NCI-H2196 (cell line): ENCODE measurements around the gene RBM22.

Experiments used
- DNase-seq: peaks from one replicate; lab custom pipeline; 2025; ENCODE audit not compliant: unreplicated experiment; lab: John Stamatoyannopoulos, UW

RBM22 gene

GRCh38 chr5:150653145-150653761 is 47.6 kb downstream of the RBM22 start:
- no peak for DNase-seq

GRCh38 chr5:150651924-150652671 is 48.8 kb downstream of the RBM22 start:
- no peak for DNase-seq

DNA sequence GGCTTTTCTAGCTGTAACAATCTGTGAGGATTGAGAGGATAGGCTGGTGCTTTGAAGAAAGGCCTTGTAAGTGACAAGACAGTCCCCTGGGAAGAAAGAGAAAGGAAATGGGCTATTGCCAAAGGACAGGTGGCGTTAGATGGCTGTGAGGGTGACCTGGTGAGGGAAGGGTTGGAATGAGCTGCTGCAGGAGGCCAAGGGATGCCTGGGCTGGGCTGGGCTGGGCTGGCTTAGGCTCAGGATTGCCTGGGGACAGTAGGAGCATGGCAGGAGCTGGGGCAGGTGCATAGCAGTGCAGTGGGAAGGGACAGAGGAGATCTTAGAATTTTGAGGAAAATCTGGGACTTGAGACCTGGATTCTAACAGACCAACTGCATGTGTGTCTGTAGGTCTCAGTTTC is 49.5 kb downstream of the RBM22 start:
- no peak for DNase-seq

DNA sequence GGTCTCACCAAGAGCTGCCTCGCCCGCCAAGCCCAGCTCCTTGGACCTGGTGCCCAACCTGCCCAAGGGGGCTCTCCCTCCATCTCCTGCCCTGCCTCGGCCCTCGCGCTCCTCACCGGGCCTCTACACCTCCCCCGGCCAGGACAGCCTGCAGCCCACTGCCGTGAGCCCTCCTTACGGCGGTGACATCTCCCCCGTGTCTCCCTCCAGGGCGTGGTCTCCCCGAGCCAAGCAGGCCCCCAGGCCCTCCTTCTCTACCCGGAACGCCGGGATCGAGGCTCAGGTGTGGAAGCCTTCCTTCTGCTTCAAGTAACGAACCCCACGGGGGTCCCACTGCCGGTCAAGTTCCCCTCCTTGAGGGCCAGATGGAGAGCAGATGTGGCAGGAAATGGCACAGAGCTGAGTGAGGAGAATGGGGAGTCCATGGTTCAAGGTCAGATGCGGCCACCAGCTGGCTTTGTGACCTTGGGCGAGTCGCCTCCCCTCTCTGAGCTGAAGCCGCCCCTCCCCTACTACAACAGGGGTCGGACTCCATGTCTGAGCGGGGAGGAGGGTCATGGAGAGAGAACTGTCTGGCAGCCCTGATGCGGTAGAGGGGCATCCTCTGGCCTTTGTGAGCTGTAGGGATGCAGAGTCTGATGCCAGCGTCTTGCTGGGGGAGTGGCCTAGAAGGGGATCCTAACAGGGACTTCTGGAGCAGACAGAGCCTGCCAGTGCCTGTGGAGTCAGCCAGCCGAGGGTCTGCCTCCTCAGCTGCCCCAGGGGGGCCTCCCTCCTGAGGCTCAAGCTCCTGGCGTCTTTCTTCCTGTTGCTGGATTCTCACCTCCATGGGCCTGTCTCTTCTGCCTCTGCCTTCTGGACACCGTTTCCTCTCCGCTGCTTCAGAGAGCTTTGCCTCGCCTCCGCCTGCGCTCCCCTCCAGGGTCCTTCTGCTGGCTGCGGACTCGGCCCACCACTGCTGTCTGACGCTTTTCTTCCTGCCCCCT is 50.5 kb downstream of the RBM22 start:
- no peak for DNase-seq

- DNase-seq: no peak
These were observed 51.5 kb downstream of the RBM22 start for GRCh38 chr5:150649108-150650020.

DNA sequence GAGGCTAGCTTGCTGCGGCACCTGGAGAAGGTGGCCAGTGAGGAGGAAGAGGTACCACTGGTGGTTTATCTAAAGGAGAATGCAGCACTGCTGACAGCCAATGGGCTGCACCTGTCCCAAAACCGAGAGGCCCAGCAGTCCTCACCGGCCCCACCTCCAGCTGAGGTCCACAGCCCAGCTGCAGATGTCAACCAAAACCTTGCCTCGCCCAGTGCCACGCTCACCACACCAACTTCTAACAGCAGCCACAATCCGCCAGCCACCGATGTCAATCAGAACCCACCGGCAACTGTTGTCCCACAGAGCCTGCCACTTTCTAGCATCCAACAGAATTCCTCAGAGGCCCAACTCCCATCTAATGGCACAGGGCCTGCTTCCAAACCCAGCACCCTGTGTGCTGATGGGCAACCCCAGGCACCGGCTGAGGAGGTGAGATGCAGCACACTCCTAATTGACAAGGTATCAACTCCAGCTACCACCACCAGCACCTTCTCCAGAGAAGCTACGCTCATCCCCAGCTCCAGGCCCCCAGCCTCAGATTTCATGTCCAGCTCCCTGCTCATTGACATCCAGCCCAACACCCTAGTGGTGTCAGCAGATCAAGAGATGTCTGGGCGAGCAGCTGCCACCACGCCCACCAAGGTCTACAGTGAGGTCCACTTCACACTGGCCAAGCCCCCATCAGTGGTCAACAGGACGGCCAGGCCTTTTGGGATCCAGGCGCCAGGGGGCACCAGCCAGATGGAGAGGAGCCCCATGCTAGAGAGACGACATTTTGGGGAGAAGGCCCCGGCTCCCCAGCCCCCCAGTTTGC is 52.4 kb downstream of the RBM22 start:
- no peak for DNase-seq

- DNase-seq: no peak
These were observed 53.3 kb downstream of the RBM22 start for GRCh38 chr5:150647275-150648251.

- DNase-seq: peak; percentile 37
These were observed 55.7 kb downstream of the RBM22 start for GRCh38 chr5:150645070-150645700.

DNA sequence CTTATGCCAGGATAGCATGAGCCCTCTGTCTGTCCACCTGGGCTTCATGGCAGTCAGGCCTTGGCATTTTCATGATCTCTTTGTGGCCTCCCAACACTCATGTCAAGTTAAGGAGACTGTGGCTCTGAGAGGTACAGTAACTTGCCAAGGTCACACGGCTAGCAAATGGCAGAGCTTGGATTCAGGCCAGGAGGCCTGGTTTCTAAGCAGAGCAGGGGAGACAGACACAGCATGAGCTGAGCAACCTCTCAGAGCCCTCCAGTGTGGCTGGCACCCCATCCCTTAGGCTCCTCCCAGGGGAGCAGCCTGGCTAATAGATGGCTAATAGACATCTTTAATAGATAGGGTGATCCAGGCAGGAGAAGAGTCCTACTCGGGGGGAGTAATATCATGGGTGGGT is 56.3 kb downstream of the RBM22 start:
- DNase-seq: no peak

DNA sequence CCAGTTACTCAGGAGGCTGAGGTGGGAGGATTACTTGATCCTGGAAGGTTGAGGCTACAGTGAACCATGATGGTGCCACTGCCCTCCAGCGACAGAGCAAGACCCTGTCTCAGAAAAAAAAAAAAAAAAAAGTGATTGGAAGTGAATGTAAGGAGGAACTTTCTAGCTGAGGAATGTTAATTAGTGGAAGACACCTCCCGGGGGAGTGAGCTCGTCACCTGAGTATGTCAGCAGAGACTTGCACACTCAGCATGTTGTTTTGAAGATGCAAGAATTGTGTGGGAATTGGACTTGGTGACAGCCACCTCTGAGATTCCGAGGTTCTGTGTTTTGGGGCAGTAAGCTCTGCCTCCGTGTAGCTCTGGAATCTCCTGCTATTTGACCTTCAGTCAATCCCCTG is 56.8 kb downstream of the RBM22 start:
- no peak for DNase-seq

- no peak for DNase-seq
These were observed 57.7 kb downstream of the RBM22 start for GRCh38 chr5:150642991-150643710.

GRCh38 chr5:150642567-150642927 is 58.3 kb downstream of the RBM22 start:
- DNase-seq: peak; percentile 48

DNA sequence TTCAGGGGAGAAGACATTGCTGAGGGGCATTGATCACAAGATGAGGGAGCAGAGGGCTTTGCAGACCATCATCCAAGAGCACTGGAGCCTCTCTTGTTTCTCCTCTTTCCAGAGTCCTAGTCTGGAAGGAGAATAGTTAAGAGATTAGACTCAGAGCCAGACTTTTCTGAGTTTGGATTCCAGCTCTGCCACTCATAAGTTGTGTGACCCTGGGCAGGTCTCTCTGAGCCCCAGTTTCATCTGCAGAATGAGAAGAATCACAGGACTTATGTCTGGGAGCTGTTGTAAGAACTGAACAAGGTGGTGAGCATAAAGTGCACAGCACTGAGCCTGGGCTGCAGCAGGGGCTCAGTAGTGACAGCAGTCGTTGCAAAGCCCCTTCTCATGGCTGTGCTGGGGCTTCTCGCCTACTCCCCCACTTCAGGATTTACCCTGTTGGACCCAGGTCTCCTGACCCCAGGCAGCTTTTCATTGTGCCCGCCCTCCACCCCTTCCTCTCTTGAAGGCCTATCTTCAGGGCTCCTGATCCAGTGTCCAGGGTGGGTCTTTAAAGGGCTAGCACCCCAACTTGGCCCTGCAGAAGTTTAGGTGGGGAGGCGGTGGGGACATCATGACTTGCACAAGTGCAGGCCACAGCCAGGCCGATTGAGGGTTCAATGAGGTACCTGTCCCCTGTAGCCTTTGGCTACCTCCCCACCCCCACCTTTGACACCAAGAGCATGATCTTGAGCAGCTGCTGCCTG is 58.9 kb downstream of the RBM22 start:
- DNase-seq: no peak

DNA sequence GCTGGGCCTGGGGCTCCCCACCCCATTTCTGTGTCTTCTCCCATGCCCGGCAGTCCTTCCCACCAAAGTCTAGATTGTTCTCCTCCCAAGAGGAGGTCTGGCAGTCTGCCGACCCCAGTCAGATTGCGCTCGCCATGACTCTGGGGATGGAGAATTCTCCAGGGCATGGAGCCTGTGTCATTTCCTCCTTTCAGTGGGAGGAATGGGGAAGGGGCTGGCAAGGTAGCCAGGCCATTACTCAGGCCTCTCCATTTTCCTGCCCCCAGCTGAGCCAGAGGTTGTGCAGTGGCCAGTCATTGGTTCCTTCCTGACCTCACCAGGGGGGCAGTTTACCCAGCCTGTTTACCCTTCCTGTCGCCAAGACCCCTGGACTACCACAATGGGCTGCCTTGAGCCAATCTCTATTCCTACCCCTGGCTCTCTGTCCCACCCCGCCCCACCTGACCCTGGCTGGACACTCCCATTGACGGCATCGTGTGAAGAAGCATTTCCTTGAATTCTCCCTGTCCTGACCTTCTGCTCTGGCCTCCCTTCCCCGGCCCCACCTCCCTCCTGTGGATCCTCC is 59.8 kb downstream of the RBM22 start:
- no peak for DNase-seq
